DMS79 treated with DMSO at 0.1 percent for 48 hours (cell line): ENCODE results near the gene EIF4A3.

ENCODE experiments used
- DNase-seq: peaks from one replicate; lab custom pipeline; 2025; lab: John Stamatoyannopoulos, UW

Gene EIF4A3

GRCh38 chr17:80133626-80133970, 13.3 kb downstream of the EIF4A3 start:
- no peak for DNase-seq

- DNase-seq: no peak
These were observed 13.9 kb downstream of the EIF4A3 start for GRCh38 chr17:80132906-80133625.

GRCh38 chr17:80130992-80131391, 15.9 kb downstream of the EIF4A3 start:
- no peak for DNase-seq

DNA sequence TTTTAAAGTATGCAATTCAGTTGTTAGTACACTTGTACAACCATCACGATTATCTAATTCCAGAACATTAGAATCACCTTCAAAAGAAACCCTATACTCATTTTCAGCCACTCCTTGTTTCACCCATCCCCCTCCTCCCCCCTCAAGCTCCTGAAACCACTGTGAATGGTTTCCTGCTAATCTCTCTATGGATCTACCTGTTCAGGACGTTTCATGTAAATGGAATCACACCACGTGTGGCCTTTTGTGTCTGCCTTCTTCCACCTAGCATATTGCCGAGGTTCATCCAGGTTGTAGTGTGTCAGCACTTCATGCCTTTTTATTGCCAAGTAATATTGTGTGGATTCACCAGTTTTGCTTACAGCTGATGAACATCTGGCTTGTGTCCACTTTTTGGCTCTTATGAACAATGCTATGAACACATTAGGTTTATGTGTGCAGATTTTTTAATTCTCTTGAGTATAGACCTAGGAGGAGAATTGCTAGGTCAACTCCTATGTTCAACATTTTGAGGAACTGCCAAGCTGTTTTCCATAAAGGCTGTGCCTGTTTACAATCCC, 17.8 kb downstream of the EIF4A3 start:
- DNase-seq: no peak

- no peak for DNase-seq
These were observed 20.5 kb downstream of the EIF4A3 start for GRCh38 chr17:80126449-80126715.

DNA sequence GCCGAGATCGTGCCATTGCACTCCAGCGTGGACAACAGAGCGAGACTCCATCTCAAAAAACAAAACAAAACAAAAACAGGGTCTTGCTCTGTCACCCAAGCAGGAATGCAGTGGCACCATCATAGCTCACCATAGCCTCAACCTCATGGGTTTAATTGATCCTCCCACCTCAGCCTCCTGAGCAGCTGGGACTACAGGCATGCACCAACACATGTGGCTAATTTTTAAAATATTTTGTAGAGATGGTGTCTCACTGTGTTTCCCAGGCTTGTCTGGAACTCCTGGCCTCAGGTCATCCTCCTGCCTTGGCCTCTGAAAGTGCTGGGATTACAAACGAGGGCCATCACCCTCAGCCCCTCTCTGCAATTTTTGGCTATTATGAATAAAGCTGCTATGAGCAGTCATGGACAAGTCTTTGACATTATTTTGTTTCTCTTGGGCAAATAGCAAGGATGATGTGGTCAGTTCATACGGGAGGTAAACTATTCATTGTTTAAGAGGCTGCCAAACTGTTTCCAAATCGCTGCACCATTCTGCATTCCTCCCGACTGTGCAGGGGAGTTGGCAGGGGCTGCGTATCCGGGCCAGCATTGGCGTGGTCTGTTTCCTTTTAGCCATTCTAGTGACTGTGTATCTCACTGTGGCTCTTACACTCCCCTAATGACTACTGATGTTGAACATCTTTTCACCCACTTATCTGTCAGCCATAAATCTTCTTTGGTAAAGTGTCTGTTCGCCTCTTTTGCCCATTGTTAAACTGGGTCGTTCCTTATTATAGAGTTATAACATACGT, 21.1 kb downstream of the EIF4A3 start:
- DNase-seq: no peak

DNA sequence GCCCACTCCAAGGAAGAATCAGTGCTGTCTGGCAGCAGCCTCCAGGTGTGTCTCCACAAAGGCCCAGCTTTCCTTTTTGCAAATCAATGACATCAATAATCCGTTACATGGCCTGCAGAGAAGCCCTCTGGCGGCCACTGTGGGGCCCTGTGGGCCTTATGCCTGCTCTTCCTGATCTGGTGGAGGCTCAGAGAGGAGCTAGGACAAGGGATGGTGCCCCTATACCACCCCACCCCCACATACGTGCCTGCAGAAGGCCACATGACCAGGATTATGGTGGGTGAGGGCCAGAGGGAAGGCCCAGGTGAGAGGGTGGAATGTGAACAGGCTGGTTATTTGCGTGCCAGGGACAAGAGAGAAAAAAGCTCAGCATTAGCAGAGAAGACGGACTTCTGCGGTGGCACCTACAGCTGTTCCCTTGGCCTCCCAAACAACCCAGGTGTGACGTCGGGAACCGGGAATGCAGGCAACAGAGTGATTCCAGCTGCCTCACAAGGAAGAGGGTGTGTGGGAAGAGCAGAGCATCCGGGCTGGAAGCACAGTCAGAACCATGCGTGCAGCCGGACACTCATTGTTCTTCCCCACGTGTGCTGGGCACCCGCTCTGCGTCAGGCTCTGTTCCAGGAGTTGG, 22.5 kb downstream of the EIF4A3 start:
- DNase-seq: no peak

- DNase-seq: no peak
These were observed 23.1 kb downstream of the EIF4A3 start for GRCh38 chr17:80123791-80124190.

GRCh38 chr17:80122926-80123505, 23.9 kb downstream of the EIF4A3 start:
- DNase-seq: no peak

DNA sequence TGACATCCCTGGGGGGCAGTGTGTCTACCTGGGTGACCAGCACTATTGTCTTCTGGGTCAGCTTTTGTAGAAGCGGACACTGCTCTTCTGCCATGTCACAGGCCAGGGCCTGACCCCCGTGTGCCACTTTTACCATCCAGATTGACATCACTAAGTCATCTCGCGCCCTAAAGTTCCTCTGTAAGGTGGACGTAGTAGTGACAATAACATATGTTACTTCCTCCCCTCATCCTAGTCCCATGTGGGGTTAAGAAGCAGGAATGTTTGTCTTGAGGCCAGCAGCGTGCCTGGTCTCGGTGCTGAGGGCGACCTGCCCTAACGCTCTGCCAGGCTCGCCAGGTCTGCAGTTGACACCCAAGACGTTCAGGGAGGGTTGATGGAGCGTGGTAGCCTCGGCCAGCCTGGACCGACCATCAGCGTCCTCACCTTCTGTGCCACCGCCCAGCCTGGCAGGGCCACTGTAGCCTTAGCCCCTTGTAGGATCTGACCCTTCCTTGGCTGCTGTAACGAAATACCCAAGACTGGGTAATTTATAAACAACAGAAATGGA, 24.8 kb downstream of the EIF4A3 start:
- no peak for DNase-seq

- no peak for DNase-seq
These were observed 27.1 kb downstream of the EIF4A3 start for GRCh38 chr17:80119839-80120238.

- no peak for DNase-seq
These were observed 27.6 kb downstream of the EIF4A3 start for GRCh38 chr17:80119271-80119791.

DNA sequence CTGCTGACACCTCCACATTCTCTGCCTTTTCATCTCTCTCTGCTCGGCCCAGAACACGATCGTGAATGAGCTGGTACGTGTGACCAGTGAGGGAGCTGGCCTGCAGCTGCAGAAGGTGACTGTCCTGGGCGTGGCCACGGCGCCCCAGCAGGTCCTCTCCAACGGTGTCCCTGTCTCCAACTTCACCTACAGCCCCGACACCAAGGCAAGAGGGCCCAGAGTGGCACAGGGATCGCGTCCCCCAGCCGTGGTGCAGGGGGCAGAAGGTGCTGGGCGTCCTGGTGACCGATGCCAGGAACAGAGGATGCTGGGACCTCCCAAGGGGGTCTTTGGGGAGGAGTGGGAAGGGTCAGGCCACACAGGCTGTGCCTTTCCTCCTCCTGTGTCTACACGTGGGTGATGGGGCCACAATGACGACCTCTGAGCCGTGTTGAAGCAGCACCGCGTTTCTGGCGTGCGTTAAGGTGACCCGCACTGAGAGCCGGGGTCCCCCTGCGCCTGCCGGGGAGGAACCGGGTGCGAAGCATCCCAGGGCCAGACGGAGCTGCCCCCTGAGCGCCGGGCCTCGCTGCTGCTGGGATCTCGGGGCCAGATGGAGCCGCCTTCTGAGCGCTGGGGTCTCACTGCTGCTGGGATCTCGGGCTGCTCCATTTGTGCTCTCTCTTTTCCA, 28.2 kb downstream of the EIF4A3 start:
- DNase-seq: no peak

DNA sequence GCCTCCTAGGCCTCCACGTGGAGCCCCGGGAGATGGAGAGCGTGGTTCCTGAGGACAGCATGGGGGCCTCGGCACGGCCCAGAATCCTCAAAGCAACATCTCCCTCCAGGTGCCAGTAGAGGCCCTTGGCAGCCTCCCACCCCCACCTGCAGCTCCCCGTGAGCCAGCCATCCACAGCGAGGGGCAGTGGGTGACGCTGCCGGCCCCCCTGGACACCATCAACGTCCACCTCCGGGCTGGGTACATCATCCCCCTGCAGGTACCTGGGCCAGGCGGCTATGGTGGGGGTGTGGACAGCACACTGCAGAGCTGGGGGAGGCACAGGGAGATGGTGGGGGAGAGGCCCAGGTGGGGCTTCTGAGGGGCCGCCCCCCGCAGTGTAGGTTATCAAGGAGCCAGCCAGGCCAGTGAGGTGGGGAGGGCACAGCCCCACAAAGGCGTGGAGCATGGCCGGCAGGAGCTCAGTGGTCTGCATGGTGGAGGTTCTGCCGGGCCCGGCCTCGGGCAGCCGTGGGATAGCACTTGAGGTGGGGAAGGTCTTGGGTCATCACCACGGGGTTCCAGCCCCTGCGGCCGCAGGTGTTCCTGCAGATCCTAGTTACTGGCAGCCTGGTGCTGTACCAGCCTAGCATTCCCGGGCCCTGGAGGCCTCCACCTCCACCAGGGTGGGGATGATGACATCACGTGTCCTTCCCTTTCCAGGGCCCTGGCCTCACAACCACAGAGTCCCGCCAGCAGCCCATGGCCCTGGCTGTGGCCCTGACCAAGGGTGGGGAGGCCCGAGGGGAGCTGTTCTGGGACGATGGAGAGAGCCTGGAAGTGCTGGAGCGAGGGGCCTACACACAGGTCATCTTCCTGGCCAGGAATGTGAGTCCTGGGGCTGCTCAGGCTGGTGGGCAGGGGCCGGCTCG, 29.2 kb downstream of the EIF4A3 start:
- no peak for DNase-seq

GRCh38 chr17:80116921-80117380, 30.0 kb downstream of the EIF4A3 start:
- DNase-seq: no peak

DNA sequence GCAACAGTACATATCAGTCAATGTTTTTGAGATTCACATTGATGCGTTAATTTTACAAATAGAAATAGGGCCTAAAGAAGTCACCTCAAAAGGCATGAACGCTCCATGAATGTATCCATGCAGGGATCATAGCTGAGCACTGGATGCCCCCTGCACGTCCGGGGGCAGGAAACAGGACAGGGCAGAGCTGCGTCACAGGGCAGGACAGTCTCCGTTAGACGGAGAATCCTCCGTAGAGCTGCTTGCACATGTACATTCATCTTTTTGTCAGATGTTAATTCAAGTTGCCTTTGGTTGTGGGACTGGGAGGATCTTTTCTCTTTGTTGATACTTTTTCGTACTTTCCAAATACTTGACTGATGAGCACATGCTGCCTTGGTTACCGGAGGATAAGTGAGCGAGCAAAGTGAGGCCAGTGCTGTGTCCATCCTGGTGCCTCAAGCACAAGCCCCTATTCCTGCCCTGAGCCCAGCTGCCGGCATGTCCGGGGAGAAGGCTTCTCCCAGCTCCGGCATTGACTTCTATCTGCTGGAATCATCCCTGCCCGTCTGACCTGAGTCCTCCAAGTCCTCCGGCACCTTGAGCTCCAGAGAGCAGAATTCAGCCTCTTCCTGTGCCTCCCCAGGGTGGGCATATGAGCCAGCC, 30.5 kb downstream of the EIF4A3 start:
- no peak for DNase-seq

- no peak for DNase-seq
These were observed 31.8 kb downstream of the EIF4A3 start for GRCh38 chr17:80115159-80115558.

DNA sequence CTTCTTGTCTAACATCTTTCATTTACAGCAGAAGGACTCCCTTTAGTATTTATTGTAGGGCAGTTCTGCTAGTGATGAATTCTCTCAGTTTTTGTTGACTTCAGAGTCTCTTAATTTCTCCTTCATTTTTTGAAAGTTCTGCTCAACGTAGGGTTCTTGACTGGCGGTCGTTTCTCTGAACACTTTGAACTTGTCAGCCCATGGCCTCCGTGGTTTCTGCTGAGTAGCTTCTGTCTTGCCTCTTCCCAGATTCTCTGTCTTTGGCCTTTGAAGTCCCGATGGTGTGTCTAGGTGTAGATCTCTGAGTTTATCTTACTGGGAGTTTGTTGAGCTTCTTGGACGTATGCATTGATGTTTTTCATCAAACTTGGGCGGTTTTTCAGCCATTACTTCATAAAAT, 32.2 kb downstream of the EIF4A3 start:
- no peak for DNase-seq

GRCh38 chr17:80113033-80113484, 33.9 kb downstream of the EIF4A3 start:
- DNase-seq: no peak
